SK-N-SH treated with all-trans-retinoic acid at 6 μM for 48 hours (cell line): ENCODE measurements around the gene TBC1D9.

Source experiments
- ATAC-seq: fragments of 200-7000 bp; cut with Tn5 transposase; 3 replicates; pipeline ENCODE4 v1.9.1; 2020; ENCODE audit warnings: mild to moderate bottlenecking, moderate library complexity
- ARNTL ChIP-seq: fragments of 450-650 bp; formaldehyde crosslinking; IDR thresholded peaks from 2 replicates; pipeline ENCODE4 v1.5.0; 2020; ENCODE audit warnings: low read depth, mild to moderate bottlenecking, moderate library complexity, borderline replicate concordance
- BACH2 ChIP-seq: fragments of 250-450 bp; sonication (Bioruptor Pico); IDR thresholded peaks from 2 replicates; pipeline ENCODE4 v1.9.0; 2021; ENCODE audit warnings: mild to moderate bottlenecking, borderline replicate concordance
- CSDC2 ChIP-seq: fragments of 250-450 bp; sonication (Bioruptor Pico); IDR thresholded peaks from 2 replicates; pipeline ENCODE4 v1.5.0; 2020; ENCODE audit warnings: mild to moderate bottlenecking, moderate library complexity
- ESRRG ChIP-seq: fragments of 250-450 bp; sonication (Bioruptor Pico); IDR thresholded peaks from 2 replicates; pipeline ENCODE4 v1.6.1; 2021; ENCODE audit warnings: mild to moderate bottlenecking
- GLIS3 ChIP-seq: fragments of 250-450 bp; sonication (Bioruptor Pico); IDR thresholded peaks from 2 replicates; pipeline ENCODE4 v1.5.0; 2020; ENCODE audit warnings: mild to moderate bottlenecking, moderate library complexity
- ISL1 ChIP-seq: fragments of 250-450 bp; sonication (Bioruptor Pico); IDR thresholded peaks from 2 replicates; pipeline ENCODE4 v2.1.2; 2022; ENCODE audit warnings: mild to moderate bottlenecking, moderate library complexity
- OSR1 ChIP-seq: fragments of 250-450 bp; sonication (Bioruptor Pico); IDR thresholded peaks from 2 replicates; pipeline ENCODE4 v1.8.0; 2022; ENCODE audit warnings: moderate library complexity, mild to moderate bottlenecking, inconsistent platforms
- PPARA ChIP-seq: fragments of 250-450 bp; sonication (Bioruptor Pico); IDR thresholded peaks from 2 replicates; pipeline ENCODE4 v1.5.0; 2020; ENCODE audit warnings: mild to moderate bottlenecking, borderline replicate concordance
- SNAI2 ChIP-seq: fragments of 250-450 bp; sonication (Bioruptor Pico); IDR thresholded peaks from 2 replicates; pipeline ENCODE4 v1.5.0; 2020; ENCODE audit warnings: mild to moderate bottlenecking, moderate library complexity
- TCF4 ChIP-seq: fragments of 250-450 bp; sonication (Bioruptor Pico); IDR thresholded peaks from 2 replicates; pipeline ENCODE4 v1.8.0; 2021; ENCODE audit warnings: mild to moderate bottlenecking, moderate library complexity, borderline replicate concordance
- TOX ChIP-seq: fragments of 250-450 bp; sonication (Bioruptor Pico); IDR thresholded peaks from 2 replicates; pipeline ENCODE4 v1.8.0; 2021; ENCODE audit warnings: mild to moderate bottlenecking, moderate library complexity, borderline replicate concordance
- TSHZ2 ChIP-seq: fragments of 250-450 bp; sonication (Bioruptor Pico); IDR thresholded peaks from 2 replicates; pipeline ENCODE4 v1.5.0; 2020; ENCODE audit warnings: mild to moderate bottlenecking, moderate library complexity
- ZC3H10 ChIP-seq: fragments of 250-450 bp; sonication (Bioruptor Pico); IDR thresholded peaks from 2 replicates; pipeline ENCODE4 v1.5.1; 2021; ENCODE audit warnings: mild to moderate bottlenecking, moderate library complexity
- ZFP3 ChIP-seq: fragments of 250-450 bp; sonication (Bioruptor Pico); IDR thresholded peaks from 2 replicates; pipeline ENCODE4 v1.5.0; 2020; ENCODE audit warnings: mild to moderate bottlenecking, moderate library complexity
- ZFP30 ChIP-seq: fragments of 450-650 bp; formaldehyde crosslinking; IDR thresholded peaks from 2 replicates; pipeline ENCODE4 v1.5.0; 2022; ENCODE audit warnings: mild to moderate bottlenecking, moderate library complexity
- ZNF565 ChIP-seq: fragments of 450-650 bp; formaldehyde crosslinking; conservative IDR thresholded peaks from 2 replicates; pipeline ENCODE4 v1.5.0; 2020; ENCODE audit warnings: low read depth, mild to moderate bottlenecking, moderate library complexity
- ZNF70 ChIP-seq: fragments of 450-650 bp; formaldehyde crosslinking; IDR thresholded peaks from 2 replicates; pipeline ENCODE4 v1.5.0; 2020; ENCODE audit warnings: mild to moderate bottlenecking, moderate library complexity
- ZNF8 ChIP-seq: fragments of 450-650 bp; formaldehyde crosslinking; IDR thresholded peaks from 2 replicates; pipeline ENCODE4 v1.5.0; 2020; ENCODE audit warnings: mild to moderate bottlenecking, moderate library complexity
- TF ChIP-seq, protein P1 (sequence below): fragments of 250-450 bp; sonication (Bioruptor Pico); IDR thresholded peaks from 2 replicates; pipeline ENCODE4 v1.5.1; 2020; ENCODE audit warnings: low read depth, mild to moderate bottlenecking, moderate library complexity
- TF ChIP-seq, protein P2 (sequence below): fragments of 250-450 bp; sonication (Bioruptor Pico); IDR thresholded peaks from 2 replicates; pipeline ENCODE4 v1.5.1; 2021; ENCODE audit warnings: mild to moderate bottlenecking, moderate library complexity
- TF ChIP-seq, protein P3 (sequence below): fragments of 250-450 bp; sonication (Bioruptor Pico); IDR thresholded peaks from 2 replicates; pipeline ENCODE4 v1.8.0; 2021; ENCODE audit warnings: low read depth, mild to moderate bottlenecking, moderate library complexity, borderline replicate concordance
- TF ChIP-seq, protein P4 (sequence below): fragments of 250-450 bp; sonication (Bioruptor Pico); IDR thresholded peaks from 2 replicates; pipeline ENCODE4 v1.8.0; 2020; ENCODE audit warnings: mild to moderate bottlenecking, moderate library complexity, borderline replicate concordance

The TBC1D9 gene

GRCh38 chr4:140740906-140741670, 15.1 kb downstream of the TBC1D9 start:
- no peak for ATAC-seq
- TF ChIP-seq CSDC2 (CRISPR knock-in tag) (no peak), ESRRG (no peak), ARNTL (no peak), ZNF565 (CRISPR knock-in tag) (no peak), ZFP3 (CRISPR knock-in tag) (no peak), TSHZ2 (CRISPR knock-in tag) (no peak), ZC3H10 (CRISPR knock-in tag) (no peak), TCF4 (CRISPR knock-in tag) (no peak), ZNF70 (CRISPR knock-in tag) (no peak), ISL1 (CRISPR knock-in tag) (no peak), OSR1 (CRISPR knock-in tag) (no peak), SNAI2 (CRISPR knock-in tag) (no peak), ZFP30 (CRISPR knock-in tag) (no peak), ZNF8 (CRISPR knock-in tag) (no peak)
- TF ChIP-seq, protein P1, sequence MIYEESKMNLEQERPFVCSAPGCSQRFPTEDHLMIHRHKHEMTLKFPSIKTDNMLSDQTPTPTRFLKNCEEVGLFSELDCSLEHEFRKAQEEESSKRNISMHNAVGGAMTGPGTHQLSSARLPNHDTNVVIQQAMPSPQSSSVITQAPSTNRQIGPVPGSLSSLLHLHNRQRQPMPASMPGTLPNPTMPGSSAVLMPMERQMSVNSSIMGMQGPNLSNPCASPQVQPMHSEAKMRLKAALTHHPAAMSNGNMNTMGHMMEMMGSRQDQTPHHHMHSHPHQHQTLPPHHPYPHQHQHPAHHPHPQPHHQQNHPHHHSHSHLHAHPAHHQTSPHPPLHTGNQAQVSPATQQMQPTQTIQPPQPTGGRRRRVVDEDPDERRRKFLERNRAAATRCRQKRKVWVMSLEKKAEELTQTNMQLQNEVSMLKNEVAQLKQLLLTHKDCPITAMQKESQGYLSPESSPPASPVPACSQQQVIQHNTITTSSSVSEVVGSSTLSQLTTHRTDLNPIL, result no peak
- TF ChIP-seq, protein P2, sequence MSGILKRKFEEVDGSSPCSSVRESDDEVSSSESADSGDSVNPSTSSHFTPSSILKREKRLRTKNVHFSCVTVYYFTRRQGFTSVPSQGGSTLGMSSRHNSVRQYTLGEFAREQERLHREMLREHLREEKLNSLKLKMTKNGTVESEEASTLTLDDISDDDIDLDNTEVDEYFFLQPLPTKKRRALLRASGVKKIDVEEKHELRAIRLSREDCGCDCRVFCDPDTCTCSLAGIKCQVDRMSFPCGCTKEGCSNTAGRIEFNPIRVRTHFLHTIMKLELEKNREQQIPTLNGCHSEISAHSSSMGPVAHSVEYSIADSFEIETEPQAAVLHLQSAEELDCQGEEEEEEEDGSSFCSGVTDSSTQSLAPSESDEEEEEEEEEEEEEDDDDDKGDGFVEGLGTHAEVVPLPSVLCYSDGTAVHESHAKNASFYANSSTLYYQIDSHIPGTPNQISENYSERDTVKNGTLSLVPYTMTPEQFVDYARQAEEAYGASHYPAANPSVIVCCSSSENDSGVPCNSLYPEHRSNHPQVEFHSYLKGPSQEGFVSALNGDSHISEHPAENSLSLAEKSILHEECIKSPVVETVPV (CRISPR knock-in tag), result no peak
- TF ChIP-seq, protein P3, sequence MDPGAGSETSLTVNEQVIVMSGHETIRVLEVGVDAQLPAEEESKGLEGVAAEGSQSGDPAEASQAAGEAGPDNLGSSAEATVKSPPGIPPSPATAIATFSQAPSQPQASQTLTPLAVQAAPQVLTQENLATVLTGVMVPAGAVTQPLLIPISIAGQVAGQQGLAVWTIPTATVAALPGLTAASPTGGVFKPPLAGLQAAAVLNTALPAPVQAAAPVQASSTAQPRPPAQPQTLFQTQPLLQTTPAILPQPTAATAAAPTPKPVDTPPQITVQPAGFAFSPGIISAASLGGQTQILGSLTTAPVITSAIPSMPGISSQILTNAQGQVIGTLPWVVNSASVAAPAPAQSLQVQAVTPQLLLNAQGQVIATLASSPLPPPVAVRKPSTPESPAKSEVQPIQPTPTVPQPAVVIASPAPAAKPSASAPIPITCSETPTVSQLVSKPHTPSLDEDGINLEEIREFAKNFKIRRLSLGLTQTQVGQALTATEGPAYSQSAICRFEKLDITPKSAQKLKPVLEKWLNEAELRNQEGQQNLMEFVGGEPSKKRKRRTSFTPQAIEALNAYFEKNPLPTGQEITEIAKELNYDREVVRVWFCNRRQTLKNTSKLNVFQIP (CRISPR knock-in tag), result no peak
- TF ChIP-seq, protein P4, sequence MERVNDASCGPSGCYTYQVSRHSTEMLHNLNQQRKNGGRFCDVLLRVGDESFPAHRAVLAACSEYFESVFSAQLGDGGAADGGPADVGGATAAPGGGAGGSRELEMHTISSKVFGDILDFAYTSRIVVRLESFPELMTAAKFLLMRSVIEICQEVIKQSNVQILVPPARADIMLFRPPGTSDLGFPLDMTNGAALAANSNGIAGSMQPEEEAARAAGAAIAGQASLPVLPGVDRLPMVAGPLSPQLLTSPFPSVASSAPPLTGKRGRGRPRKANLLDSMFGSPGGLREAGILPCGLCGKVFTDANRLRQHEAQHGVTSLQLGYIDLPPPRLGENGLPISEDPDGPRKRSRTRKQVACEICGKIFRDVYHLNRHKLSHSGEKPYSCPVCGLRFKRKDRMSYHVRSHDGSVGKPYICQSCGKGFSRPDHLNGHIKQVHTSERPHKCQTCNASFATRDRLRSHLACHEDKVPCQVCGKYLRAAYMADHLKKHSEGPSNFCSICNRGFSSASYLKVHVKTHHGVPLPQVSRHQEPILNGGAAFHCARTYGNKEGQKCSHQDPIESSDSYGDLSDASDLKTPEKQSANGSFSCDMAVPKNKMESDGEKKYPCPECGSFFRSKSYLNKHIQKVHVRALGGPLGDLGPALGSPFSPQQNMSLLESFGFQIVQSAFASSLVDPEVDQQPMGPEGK (CRISPR knock-in tag), result no peak

GRCh38 chr4:140740422-140740821, 15.8 kb downstream of the TBC1D9 start:
- TF ChIP-seq ZNF565 (CRISPR knock-in tag), result no peak
- no peak for TF ChIP-seq PPARA (CRISPR knock-in tag)
- TF ChIP-seq BACH2, result no peak
- TF ChIP-seq ESRRG, result no peak
- TF ChIP-seq, protein P4 (CRISPR knock-in tag), result no peak
- no peak for TF ChIP-seq TCF4 (CRISPR knock-in tag)
- no peak for TF ChIP-seq ARNTL
- TF ChIP-seq CSDC2 (CRISPR knock-in tag), result no peak
- no peak for TF ChIP-seq GLIS3 (CRISPR knock-in tag)
- TF ChIP-seq ZNF8 (CRISPR knock-in tag), result no peak
- TF ChIP-seq ZFP30 (CRISPR knock-in tag), result no peak
- TF ChIP-seq ZFP3 (CRISPR knock-in tag), result no peak
- TF ChIP-seq OSR1 (CRISPR knock-in tag), result no peak
- TF ChIP-seq ZNF70 (CRISPR knock-in tag), result no peak
- no peak for TF ChIP-seq ZC3H10 (CRISPR knock-in tag)
- TF ChIP-seq TOX (CRISPR knock-in tag), result no peak
- no peak for TF ChIP-seq TSHZ2 (CRISPR knock-in tag)
- no peak for ATAC-seq
